Activated naive CD4-positive, alpha-beta T cell treated with anti-CD3 and anti-CD28 coated beads, Interleukin-2, amount 50 U/mL, for 72 hours (primary cell): Measurements from ENCODE around the gene NBAS. TPM values are rescaled to one million over a fixed set of nuclear protein-coding genes. Genes with fewer than 3 reads are reported as not detected.

Experiments
- ATAC-seq, 2 donors: fragments of 150-1000 bp; cut with Tn5 transposase; 2 replicates each; pipeline ENCODE4 v1.10.0; 2021; ENCODE audit warnings: mild to moderate bottlenecking in 2 of 2, moderate library complexity in 2 of 2
- DNase-seq, 2 donors: peaks; one replicate each; pipeline ENCODE4 v3.0.0; 2021 to 2022; ENCODE audit warnings: low spot score in 2 of 2
- H3K27ac Mint-ChIP-seq, 2 donors: one replicate each; pipeline ENCODE4 v1.8.0; 2022; ENCODE audit warnings: mild to moderate bottlenecking in 2 of 2, mixed read lengths in 2 of 2
- H3K36me3 Mint-ChIP-seq, 2 donors: one replicate each; pipeline ENCODE4 v1.8.0; 2022; ENCODE audit warnings: mixed read lengths in 2 of 2
- H3K9me3 Mint-ChIP-seq, 2 donors: one replicate each; pipeline ENCODE4 v1.8.0; 2022; ENCODE audit warnings: mixed read lengths in 2 of 2
- total RNA-seq, 2 donors: library from RNA; stranded (reverse); gene quantifications; one replicate each; pipeline ENCODE4 v1.2.3, GENCODE V29; 2022

Gene NBAS
- total RNA-seq, 2 donors from 2014 or later, result 30.5 to 46.3 TPM

DNA sequence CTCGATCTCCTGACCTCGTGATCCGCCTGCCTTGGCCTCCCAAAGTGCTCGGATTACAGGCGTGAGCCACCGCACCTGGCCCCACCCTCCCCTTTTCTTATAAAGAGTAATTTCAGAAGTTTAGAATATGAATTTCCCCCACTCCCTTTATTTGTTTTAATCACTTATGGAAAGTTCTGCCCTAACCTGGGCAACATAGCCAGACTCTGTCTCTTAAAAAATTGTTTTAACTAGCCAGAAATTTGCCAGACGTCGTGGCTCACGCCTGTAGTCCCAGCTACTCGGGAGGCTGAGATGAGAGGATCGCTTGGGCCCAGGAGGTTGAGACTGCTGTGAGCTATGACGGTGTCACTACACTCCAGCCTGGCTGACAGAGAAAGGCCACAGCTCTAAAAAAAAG is 7.7 kb upstream of the NBAS start:
- H3K36me3 Mint-ChIP-seq, result no peaks in the 10 kb centered on the region
- ATAC-seq (no peak), DNase-seq (no peak)
- no peaks in the 10 kb centered on the region for H3K9me3 Mint-ChIP-seq
- no peak overlapping the region for H3K27ac Mint-ChIP-seq

DNA sequence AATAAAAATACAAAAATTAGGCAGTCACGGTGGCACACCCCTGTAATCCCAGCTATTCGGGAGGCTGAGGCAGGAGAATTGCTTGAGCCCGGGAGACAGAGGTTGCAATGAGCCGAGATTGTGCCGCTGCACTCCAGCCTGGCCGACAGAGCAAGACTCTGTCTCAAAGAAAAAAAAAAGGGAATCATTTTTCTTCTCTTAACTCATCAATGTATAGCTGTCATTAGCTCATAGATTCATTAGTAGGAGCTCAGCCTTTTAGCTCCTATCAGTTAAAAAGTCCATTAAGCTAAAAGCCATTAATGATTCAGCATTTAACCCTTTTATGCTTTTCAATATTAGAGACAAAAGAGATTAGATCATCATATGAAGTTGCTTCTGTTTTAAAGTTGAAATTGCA is 5.8 kb upstream of the NBAS start:
- H3K9me3 Mint-ChIP-seq, result peaks cover 4 to 11% of the 10 kb centered on the region in 2 donors
- peaks cover 0 to 10% of the 10 kb centered on the region in 2 donors for H3K36me3 Mint-ChIP-seq
- ATAC-seq (no peak), DNase-seq (no peak)
- no peak overlapping the region for H3K27ac Mint-ChIP-seq

DNA sequence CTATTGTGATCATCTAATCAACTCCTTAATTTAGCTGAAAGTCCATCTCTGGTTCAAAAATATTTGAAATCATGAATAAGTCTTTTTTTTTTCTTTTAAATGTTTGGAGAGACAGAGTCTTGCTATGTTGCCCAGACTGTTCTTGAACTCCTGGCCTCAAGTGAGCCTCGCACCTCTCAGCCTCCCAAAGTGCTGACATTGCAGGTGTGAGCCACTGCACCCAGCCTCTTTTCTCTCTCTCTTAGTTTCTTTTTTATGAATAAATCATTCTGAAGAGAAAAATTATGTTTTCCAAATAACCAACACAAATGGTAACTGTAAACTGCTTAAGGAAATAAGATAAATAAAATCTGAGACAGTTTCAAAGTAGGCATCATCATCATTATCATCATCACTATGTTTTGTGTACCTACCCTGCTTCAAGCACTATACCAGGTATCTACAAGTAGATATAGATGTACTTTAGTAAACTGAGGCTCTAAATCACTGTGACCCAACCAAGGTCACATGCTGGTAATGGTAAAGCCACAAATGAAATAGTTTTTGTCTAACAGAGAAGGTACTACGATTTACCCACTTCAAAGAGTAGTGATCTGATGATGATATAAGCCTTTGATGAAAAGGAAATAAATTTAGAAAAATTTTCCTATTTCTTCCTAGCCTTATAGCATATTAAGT is 5.0 kb upstream of the NBAS start:
- DNase-seq, result no peak
- no peak for ATAC-seq
- Mint-ChIP-seq H3K27ac (no peak overlapping the region), H3K36me3 (peaks cover 6 to 10% of the 10 kb centered on the region in 2 donors), H3K9me3 (peaks cover 4 to 11% of the 10 kb centered on the region in 2 donors)

DNA sequence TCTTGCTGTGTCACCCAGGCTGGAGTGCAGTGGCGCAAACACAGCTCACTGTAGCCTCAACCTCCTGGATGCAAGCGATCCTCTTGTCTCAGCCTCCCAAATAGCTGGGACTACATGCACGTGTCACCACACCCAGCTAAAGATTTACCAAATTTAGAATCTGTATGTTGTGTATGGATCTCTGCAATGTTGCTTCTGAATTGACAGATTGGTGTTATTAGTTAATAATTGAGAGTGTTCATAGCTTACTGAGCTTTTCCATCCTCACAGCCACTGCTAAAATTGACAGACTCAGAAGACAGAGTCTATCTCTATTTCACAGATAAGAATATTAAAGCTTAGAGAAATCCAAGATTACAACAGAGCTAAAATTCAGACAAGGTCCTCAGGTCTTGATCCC is 4.3 kb upstream of the NBAS start:
- H3K36me3 Mint-ChIP-seq, result peaks cover 14% of the 10 kb centered on the region in 2 donors
- ATAC-seq (no peak), DNase-seq (no peak)
- H3K9me3 Mint-ChIP-seq, result peaks cover 4 to 11% of the 10 kb centered on the region in 2 donors
- no peak overlapping the region for H3K27ac Mint-ChIP-seq

DNA sequence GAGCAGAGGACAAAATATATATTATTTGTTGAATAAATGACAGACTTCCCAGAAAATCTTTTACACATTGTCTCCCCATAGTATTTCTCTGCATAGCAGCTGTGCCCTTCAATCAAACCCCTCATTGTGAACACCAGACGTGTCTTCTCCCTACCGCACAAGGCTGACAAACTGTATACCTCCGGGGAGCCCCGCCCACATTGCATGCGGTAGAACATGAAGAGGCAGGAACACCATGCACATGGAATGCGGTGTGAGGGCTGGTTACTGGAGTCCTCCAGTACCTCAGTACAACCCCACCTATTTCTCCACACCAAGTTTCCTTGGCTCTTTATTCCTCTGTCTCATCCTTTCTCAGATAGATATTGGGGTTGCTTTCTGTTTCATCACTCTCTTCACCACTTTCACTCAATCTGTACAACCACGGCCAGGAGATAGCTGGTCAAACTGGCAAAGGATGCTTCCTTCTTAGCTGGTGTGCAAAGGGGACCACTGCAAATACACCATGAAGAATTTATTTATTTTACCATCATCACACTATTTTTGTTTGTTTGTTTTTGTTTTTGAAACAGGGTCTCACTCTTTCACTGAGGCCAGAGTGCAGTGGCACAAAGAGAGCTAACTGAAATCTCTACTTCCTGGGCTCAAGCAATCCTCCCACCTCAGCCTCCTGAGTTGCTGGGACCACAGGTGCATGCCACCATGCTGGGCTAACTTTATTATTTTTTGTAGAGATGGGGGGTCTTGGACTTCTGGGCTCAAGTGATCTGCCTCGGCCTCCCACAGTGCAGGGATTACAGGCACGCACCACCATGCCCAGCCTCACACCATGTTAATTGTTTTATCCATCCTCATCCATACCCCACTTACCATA is 2.3 kb upstream of the NBAS start:
- peaks cover 4 to 11% of the 10 kb centered on the region in 2 donors for H3K9me3 Mint-ChIP-seq
- peak overlapping the region in 1 of 2 donors; percentile 97 for H3K27ac Mint-ChIP-seq
- H3K36me3 Mint-ChIP-seq, result peaks cover 16 to 17% of the 10 kb centered on the region in 2 donors
- DNase-seq (no peak), ATAC-seq (no peak)

DNA sequence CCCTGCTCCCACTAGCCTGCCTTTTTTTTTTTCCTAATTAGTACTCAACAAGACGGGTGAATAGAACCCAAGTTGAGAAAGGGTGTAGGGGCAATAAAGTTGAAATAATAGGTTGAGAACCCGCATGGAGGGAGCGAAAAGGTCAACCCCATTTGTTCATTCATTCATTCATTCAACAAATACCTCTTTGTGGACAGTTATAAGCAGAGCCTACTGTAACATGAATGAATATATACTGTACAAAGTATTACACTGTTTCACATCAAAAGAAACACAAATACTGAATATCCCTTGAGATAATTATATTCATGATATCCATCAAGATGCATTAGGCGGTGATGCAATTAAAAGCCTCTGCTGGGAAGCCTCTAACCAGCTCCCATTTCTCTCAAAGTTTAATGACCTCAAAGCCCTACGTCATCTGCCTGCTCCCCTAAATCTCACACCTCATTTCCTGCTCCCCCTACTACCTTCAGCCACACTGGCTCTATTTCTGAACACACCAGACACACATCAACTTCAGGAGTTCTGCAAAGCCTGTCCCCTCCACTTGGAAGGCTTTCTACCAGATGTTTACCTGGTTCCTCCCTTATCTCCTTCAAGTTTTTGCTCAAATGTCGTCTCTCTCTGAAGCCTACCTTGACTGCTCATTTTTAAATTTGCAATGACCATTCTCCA is 1.4 kb upstream of the NBAS start:
- H3K9me3 Mint-ChIP-seq, result peaks cover 4 to 11% of the 10 kb centered on the region in 2 donors
- no peak for DNase-seq
- peak overlapping the region in 1 of 2 donors; percentile 97 for H3K27ac Mint-ChIP-seq
- no peak for ATAC-seq
- peaks cover 16 to 17% of the 10 kb centered on the region in 2 donors for H3K36me3 Mint-ChIP-seq

DNA sequence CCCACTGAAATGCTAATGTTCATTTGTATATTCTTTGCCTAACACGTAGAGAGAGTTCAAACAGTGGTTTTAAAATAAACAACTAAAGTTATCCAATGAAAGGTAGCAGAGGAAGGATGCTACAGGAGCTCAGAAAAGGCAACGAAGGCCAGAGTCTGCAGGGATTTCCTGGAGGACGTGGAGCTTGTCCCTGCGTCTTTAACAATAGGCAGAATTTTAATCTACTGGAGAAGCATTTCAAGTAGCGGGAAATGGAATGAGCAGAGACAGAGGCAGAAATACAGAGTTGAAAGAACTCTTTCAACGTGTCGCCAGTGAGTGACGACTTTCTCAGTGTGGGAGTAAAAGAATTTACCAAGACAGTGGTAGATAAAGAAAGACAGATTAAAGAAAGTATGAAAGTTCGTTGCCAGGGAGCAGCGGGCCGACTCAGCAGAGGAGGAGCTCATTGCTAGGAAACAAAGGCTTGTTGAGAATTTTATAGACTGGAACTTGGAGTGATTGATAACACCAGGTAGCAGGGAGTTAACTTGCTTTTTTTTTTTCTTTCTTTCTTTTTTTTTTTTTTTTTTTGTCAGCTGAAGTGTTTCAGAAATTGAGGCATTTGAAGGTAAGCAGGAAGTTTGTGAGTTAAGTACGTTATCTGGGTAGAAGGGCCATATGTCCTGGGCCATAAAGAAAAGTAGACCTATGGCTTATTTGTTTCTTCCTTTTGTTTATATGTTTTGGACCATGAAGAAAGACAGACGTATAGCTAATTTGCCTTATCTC is 625 bp upstream of the NBAS start:
- H3K27ac Mint-ChIP-seq, result peak overlapping the region; percentile 96 to 97
- H3K36me3 Mint-ChIP-seq, result peaks cover 16 to 17% of the 10 kb centered on the region in 2 donors
- peaks cover 4 to 11% of the 10 kb centered on the region in 2 donors for H3K9me3 Mint-ChIP-seq
- ATAC-seq (peak; percentile 61 to 63), DNase-seq (peak in 1 of 2 donors; percentile 23)

DNA sequence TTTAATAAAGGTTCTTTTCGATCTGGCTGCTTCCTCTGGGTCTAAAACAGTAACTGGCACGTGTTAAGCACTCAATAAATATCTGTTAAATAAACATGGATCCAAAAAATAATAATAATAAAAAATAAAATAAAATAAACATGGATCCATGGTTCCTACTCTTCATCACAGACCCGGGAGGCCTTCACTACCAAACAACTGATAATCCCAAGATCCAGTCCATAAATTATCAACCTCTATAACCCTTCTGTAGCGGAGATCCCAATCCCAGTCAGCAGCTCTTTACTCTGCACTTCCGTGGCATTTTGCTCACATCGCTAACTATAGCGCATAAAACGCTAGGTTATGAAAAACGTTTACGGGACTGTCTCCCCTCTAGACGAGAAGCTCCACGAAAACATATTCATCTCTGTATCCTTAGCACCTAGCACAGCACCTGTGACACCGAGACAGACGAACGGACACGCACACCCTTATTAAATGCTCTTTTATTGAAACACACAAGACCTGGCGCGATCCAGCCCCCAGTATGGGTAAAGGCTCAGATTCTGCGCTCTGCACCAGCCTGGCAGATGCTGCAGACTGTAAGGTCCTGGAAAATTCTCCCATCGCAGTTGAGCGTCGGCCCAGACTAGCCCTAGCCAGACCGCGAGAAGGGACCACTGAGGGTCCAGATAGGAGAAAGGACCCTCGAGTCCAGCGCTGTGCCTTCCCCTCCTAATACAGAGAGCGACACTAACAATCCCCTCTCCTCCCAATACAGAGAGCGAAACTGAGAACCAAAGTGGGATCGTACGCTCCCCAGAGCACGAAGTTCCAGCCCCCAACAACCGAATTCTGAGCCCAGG is 770 bp downstream of the NBAS start:
- peak; percentile 51 to 60 for ATAC-seq
- Mint-ChIP-seq H3K27ac (peak overlapping the region; percentile 93 to 97), H3K36me3 (peaks cover 16 to 17% of the 10 kb centered on the region in 2 donors), H3K9me3 (peaks cover 4 to 11% of the 10 kb centered on the region in 2 donors)
- no peak for DNase-seq

DNA sequence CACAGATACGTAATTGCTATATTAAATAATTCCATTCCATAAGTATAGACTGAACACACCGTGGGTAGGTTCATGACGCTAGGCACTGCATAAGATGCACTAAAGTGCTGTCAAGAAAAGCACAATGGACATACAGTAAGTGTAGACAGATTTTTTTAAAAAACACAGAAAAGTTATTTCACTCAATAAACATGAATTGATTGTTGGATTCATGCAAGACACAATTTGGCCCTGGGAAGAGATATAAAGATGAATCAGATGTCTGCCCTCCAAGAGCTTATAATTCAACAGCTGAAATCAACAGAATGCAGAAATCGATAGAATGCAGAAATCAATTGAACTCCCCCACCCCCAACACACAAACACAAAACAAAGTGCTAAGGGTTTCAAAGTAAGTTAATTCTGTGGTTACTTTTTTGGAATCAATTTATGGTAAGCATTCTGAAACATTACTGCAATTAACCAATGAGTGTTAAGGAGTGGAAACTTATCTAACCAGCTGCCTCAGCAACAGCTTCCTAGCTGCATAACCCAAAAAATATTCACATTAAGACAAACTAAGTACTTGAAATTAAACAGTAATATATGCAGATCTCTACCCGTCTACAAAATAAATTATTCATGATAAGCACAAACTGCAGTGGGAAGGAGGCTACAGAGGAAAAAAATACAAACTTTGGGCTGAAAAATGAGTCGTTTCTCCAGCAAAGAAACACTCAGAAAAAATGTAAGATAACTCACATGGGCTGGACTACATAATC is 1.6 kb downstream of the NBAS start:
- H3K27ac Mint-ChIP-seq, result peak overlapping the region; percentile 57 to 97
- no peak for ATAC-seq
- peaks cover 16 to 17% of the 10 kb centered on the region in 2 donors for H3K36me3 Mint-ChIP-seq
- H3K9me3 Mint-ChIP-seq, result peaks cover 4 to 11% of the 10 kb centered on the region in 2 donors
- no peak for DNase-seq

DNA sequence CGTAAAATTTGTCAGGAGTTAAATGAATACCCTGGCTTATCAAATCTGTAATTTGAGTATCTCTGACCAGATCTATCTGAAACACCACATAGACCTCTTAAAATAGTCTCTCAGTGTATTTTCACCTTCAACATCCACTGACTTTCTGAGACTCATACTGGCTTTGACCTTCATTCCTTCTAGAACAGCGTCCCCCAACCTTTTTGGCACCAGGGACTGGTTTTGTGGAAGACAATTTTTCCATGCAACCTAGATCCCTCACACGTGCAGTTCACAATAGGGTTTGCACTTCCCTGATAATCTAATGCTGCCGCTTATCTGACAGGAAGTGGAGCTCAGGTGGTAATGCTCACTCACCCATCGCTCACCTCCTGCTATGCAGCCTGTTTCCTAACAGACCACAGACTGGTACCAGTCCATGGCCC is 3.2 kb downstream of the NBAS start:
- ATAC-seq (no peak), DNase-seq (no peak)
- Mint-ChIP-seq H3K9me3 (peaks cover 4% of the 10 kb centered on the region in 2 donors), H3K36me3 (peaks cover 11 to 16% of the 10 kb centered on the region in 2 donors), H3K27ac (no peak overlapping the region)

DNA sequence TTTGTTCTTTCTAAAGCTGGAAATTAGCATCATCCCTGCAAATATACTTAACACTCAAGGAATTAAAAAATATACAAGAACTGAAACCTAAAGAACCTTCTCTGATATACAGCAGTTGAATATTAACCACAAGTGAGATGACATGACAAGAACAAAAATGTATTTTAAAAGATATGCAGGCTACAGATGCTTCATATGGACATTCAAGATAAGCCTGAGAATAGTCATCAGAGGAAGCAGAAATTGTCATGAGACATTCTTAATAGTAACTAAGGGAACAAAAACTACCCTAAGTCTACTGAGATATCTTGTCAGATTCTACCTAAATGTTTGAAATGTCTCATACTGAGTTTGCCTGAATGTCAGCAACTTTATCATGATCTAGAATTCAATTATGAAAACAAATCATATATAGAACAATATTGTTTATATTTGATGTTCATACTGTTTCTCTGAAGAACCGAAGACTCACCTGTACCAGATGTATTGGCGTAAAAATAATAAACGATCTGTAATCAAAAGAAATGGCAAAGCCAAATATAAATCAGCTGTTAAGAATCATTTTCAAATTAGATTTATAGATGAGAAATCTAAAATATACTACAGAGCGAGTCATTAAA is 4.7 kb downstream of the NBAS start:
- H3K27ac Mint-ChIP-seq, result no peak overlapping the region
- H3K36me3 Mint-ChIP-seq, result peaks cover 7 to 13% of the 10 kb centered on the region in 2 donors
- H3K9me3 Mint-ChIP-seq, result no peaks in the 10 kb centered on the region

DNA sequence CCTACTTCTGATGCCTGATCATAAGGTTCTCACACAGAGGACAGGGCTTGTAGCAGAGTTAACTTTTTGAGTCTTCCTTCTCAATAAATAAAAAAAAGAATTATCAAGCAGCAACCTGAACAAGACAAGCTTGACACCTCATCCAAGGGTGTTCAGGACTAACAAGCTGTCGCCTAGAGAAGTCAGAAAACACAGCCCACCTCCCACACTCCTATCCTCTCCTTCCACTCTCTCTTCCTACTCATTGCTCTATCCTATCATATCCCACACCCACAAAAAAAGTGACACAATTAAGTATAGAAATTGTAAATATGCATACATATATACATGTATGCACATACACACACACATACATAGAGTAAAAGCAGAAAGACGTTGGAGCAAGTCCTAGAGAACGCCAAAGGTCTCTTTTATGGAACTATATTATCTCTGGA is 5.4 kb downstream of the NBAS start:
- ATAC-seq, result no peak
- no peaks in the 10 kb centered on the region for H3K9me3 Mint-ChIP-seq
- H3K36me3 Mint-ChIP-seq, result peaks cover 7% of the 10 kb centered on the region in 2 donors
- H3K27ac Mint-ChIP-seq, result no peak overlapping the region
- no peak for DNase-seq

More for the DNA sequence above, 4.7 kb downstream of the NBAS start:
- no peak for ATAC-seq
- no peak for DNase-seq

DNA sequence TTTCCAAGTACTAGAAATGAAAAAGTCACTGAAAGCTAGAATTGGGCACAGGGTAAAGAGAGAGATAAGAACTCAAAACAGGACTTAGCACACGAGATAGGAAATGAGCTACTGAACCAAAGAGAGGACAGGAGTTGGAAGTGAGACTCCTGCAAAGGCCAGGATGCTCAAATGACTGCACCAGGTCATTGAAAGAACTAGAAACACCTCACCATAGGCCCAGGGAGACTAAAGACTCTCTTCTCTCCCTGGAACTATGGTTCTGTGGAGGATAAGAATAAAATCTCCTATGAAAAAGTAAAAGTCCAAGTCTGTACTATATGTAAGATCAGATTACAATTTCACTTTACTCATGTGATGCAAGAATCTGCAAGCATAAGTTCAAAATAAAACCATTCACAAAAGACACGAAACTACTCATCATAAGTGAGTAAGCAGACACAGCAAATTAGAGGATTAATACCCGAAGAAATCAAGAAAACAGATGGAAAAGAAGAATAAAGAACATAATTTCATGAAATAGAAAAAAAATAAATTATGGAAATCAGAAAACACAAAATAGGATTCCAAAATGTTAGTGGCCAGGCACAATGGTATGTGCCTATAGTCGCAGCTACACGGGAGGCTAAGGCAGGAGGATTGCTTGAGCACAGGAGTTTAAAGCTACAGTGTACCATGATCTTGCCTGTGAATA is 6.5 kb downstream of the NBAS start:
- ATAC-seq, result no peak
- Mint-ChIP-seq H3K9me3 (no peaks in the 10 kb centered on the region), H3K36me3 (no peaks in the 10 kb centered on the region), H3K27ac (no peak overlapping the region)
- DNase-seq, result no peak

DNA sequence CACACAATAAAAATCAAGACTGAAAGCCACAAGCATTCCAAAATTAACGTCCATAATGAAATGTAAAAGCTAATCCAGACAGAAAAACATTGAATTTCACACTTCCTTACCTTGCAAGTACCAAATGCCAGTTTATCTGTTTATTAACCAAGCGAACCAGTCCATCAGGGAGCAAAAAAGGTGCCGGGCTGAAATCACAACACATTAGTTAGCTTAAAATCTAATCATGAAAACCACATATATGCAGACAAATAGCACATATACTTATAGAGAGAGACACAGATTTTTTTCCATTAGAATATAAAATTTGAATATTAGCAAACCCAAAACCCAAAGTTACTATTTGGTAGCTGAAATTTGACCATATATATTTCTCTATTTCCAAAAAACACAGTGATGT is 7.2 kb downstream of the NBAS start:
- H3K27ac Mint-ChIP-seq, result no peak overlapping the region
- no peaks in the 10 kb centered on the region for H3K9me3 Mint-ChIP-seq
- no peak for ATAC-seq
- H3K36me3 Mint-ChIP-seq, result no peaks in the 10 kb centered on the region
- no peak for DNase-seq
